ENCODE measurements around the gene TNMD. TPM values are rescaled to one million over a fixed set of nuclear protein-coding genes. Genes with fewer than 3 reads are reported as not detected.

Gene TNMD
- total RNA-seq, 4 donors from 2014 or later: not detected

DNA sequence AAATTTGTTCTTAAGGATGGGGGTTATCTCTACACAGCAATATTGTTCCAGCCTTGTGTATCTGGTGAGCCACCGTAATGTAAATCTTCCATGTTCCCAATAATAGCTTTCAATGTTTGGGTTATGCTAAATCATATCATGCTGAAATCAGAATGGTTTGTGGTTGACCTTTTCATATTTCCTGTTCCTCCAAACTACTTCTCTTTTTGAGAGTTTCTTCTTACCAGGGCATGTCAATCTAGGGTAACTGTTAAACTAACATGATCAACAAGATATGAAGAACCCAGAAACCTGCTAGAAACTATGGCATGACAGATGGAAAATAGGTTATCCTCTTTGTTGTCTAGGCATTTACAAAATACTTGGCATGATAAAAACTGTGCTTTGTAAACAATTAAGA, 22.0 kb downstream of the TNMD start:
- DNase-seq: no peak
- WGBS, 2 donors: 44 to 75% methylated on average over 1 of the region's 1 CpG
- Histone ChIP-seq H3K9me3 (no peaks in the 10 kb centered on the region), H3K36me3 (no peaks in the 10 kb centered on the region), H3K4me1 (no peaks in the 10 kb centered on the region), H3K4me3 (no peak overlapping the region), H3K27ac (no peak overlapping the region), H3K27me3 (peaks cover 0 to 3% (median 0%) of the 10 kb centered on the region in 4 donors)
- TF ChIP-seq CTCF (IDR thresholded peaks at IDR 0.05): no peak
- no peak for TF ChIP-seq POLR2A (IDR thresholded peaks at IDR 0.05)
- intact Hi-C loops (cut with DNase I): no loop called here

DNA sequence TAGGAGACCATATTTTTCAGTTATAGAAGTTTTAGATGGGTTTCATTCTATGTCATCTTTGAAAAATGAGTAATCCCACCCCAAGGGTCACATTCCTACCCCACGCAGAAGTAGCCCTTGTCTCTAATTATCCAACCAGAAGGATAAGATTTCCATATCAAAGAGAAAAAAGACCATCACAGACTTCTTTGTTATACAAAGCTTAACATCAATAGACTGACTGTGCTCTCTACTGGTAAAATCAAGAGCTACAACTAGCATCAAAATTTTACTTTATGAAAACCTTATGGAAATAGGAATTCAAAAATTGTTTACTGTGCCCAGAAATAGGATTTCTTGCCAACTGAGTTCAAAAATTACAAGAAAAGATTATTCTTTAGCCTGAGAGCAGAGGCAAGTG, 24.9 kb downstream of the TNMD start:
- Histone ChIP-seq H3K27ac (no peak overlapping the region), H3K36me3 (no peaks in the 10 kb centered on the region), H3K4me1 (peaks cover 0 to 2% (median 0%) of the 10 kb centered on the region in 3 donors), H3K9me3 (no peaks in the 10 kb centered on the region), H3K4me3 (no peak overlapping the region), H3K27me3 (peaks cover 0 to 3% (median 0%) of the 10 kb centered on the region in 4 donors)
- WGBS, 2 donors: 31% methylated on average over 1 of the region's 1 CpG
- intact Hi-C loops (cut with DNase I): no loop called here
- no peak for TF ChIP-seq CTCF (IDR thresholded peaks at IDR 0.05)
- no peak for TF ChIP-seq POLR2A (IDR thresholded peaks at IDR 0.05)
- DNase-seq: no peak

DNA sequence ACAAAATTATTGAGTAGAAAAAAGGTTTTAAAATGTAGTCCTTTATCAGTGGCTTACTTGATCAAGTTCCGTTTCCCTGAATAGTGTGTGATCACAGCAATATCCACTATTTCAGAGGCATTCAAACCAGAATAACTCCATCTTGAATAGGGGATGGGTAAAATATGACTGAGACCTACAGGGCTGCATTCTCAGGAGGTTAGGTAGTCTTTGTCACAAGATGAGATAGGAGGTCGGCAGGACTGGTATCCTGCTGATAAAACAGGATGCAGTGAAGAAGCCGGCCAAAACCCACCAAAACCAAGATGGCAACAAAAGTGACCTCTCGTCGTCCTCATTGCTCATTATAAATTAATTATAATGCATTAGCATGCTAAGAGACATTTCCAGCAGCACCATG, 27.2 kb downstream of the TNMD start:
- Histone ChIP-seq H3K9me3 (no peaks in the 10 kb centered on the region), H3K27me3 (peaks cover 0 to 3% (median 0%) of the 10 kb centered on the region in 4 donors), H3K36me3 (no peaks in the 10 kb centered on the region), H3K4me1 (peaks cover 0 to 5% (median 0%) of the 10 kb centered on the region in 3 donors), H3K27ac (no peak overlapping the region), H3K4me3 (no peak overlapping the region)
- DNase-seq: no peak
- intact Hi-C loops (cut with DNase I): no loop called here
- TF ChIP-seq POLR2A (IDR thresholded peaks at IDR 0.05) (no peak), CTCF (IDR thresholded peaks at IDR 0.05) (no peak)
- 75 to 92% methylated on average over 4 to 5 of the region's 5 CpGs for WGBS, 2 donors

- intact Hi-C loops (cut with DNase I): no loop called here
- Histone ChIP-seq H3K4me1 (peaks cover 0 to 5% (median 0%) of the 10 kb centered on the region in 3 donors), H3K27ac (no peak overlapping the region), H3K9me3 (no peaks in the 10 kb centered on the region), H3K4me3 (no peak overlapping the region), H3K27me3 (peaks cover 0 to 3% (median 0%) of the 10 kb centered on the region in 4 donors), H3K36me3 (no peaks in the 10 kb centered on the region)
- WGBS, 2 donors: 17% methylated on average over 3 of the region's 3 CpGs; no CpG with 5 or more reads in 1 of the 2 donors
- DNase-seq: no peak
- TF ChIP-seq CTCF (IDR thresholded peaks at IDR 0.05) (peak in 4 of 6 experiments; percentile 15 to 43 (median 26)), POLR2A (IDR thresholded peaks at IDR 0.05) (no peak)
These were observed 30.3 kb downstream of the TNMD start for GRCh38 chrX:100615005-100615404.

- DNase-seq: no peak
- H3K4me3 ChIP-seq: no peak overlapping the region
- intact Hi-C loops (cut with DNase I): no loop called here
- no peaks in the 10 kb centered on the region for H3K27me3 ChIP-seq
- H3K36me3 ChIP-seq: no peaks in the 10 kb centered on the region
- H3K4me1 ChIP-seq: no peaks in the 10 kb centered on the region
- H3K9me3 ChIP-seq: no peaks in the 10 kb centered on the region
- TF ChIP-seq CTCF (IDR thresholded peaks at IDR 0.05): no peak
- TF ChIP-seq POLR2A (IDR thresholded peaks at IDR 0.05): no peak
- 63 to 82% methylated on average over 2 to 4 of the region's 4 CpGs for WGBS, 2 donors
- H3K27ac ChIP-seq: no peak overlapping the region
These were observed 38.3 kb downstream of the TNMD start for GRCh38 chrX:100623001-100623400.
